Fibroblast of skin of right quadriceps (primary cell): Measurements from ENCODE around the gene PPCDC.

Experiments
- DNase-seq: peaks from one replicate; pipeline ENCODE4 v3.0.0-alpha.2; 2013

PPCDC gene

GRCh38 chr15:75023181-75023871, at the start of gene PPCDC:
Gene PPCDC, plus strand, starts transcription at chr15:75023590. Its CDS starts 4,729 bp downstream, at chr15:75028319.
- DNase-seq, result peak; percentile 96

GRCh38 chr15:74976159-74976558, 47.2 kb upstream of the PPCDC start:
- DNase-seq, result no peak

GRCh38 chr15:74977599-74977998, 45.8 kb upstream of the PPCDC start:
- no peak for DNase-seq

- no peak for DNase-seq
Measured at GRCh38 chr15:74978077-74978476, 45.3 kb upstream of the PPCDC start.

GRCh38 chr15:74978503-74978902, 44.9 kb upstream of the PPCDC start:
- DNase-seq, result no peak

- DNase-seq, result no peak
Measured at GRCh38 chr15:74982183-74982582, 41.2 kb upstream of the PPCDC start.

- no peak for DNase-seq
Measured at GRCh38 chr15:74983725-74984231, 39.6 kb upstream of the PPCDC start.

GRCh38 chr15:74988007-74988800, 35.2 kb upstream of the PPCDC start:
- DNase-seq, result peak; percentile 15

- DNase-seq, result no peak
Measured at GRCh38 chr15:74989527-74989926, 33.9 kb upstream of the PPCDC start.

GRCh38 chr15:74992619-74993018, 30.8 kb upstream of the PPCDC start:
- DNase-seq, result no peak

- no peak for DNase-seq
Measured at GRCh38 chr15:74994236-74994635, 29.2 kb upstream of the PPCDC start.

GRCh38 chr15:74994685-74995084, 28.7 kb upstream of the PPCDC start:
- DNase-seq, result no peak

GRCh38 chr15:74995182-74995778, 28.1 kb upstream of the PPCDC start, which contains the start of gene SCAMP5:
Gene SCAMP5, plus strand, starts transcription at chr15:74995563. Its CDS starts 16,277 bp downstream, at chr15:75011840.
- DNase-seq, result peak; percentile 91

- DNase-seq, result no peak
Measured at GRCh38 chr15:74995779-74996765, 27.3 kb upstream of the PPCDC start.

GRCh38 chr15:74997141-74997540, 26.2 kb upstream of the PPCDC start:
- DNase-seq, result no peak

- no peak for DNase-seq
Measured at GRCh38 chr15:74997543-74997942, 25.8 kb upstream of the PPCDC start.

- DNase-seq, result no peak
Measured at GRCh38 chr15:75001310-75001709, 22.1 kb upstream of the PPCDC start.

- DNase-seq, result no peak
Measured at GRCh38 chr15:75002398-75002797, 21.0 kb upstream of the PPCDC start.

GRCh38 chr15:75007216-75007615, 16.2 kb upstream of the PPCDC start:
- DNase-seq, result no peak

GRCh38 chr15:75008221-75008625, 15.2 kb upstream of the PPCDC start:
- DNase-seq, result no peak

GRCh38 chr15:75008629-75009326, 14.6 kb upstream of the PPCDC start:
- no peak for DNase-seq

- no peak for DNase-seq
Measured at GRCh38 chr15:75016431-75016830, 7.0 kb upstream of the PPCDC start.
